ENCODE results near the gene TMEM255B. TPM values are rescaled to one million over a fixed set of nuclear protein-coding genes. Genes with fewer than 3 reads are reported as not detected.
A peak's percentile ranks its signal among the peaks of the same experiment; 100 is the strongest.

The TMEM255B gene
- total and polyA plus RNA-seq, 9 of the 15 experiments (the other 6 are each of a cell fraction or from before 2014, with no cell fraction given): 0.01 to 0.75 (median 0.23) TPM

GRCh38 chr13:113816946-113817859 lies 58.2 kb downstream of the TMEM255B start (continued):
- TF ChIP-seq, protein P1, sequence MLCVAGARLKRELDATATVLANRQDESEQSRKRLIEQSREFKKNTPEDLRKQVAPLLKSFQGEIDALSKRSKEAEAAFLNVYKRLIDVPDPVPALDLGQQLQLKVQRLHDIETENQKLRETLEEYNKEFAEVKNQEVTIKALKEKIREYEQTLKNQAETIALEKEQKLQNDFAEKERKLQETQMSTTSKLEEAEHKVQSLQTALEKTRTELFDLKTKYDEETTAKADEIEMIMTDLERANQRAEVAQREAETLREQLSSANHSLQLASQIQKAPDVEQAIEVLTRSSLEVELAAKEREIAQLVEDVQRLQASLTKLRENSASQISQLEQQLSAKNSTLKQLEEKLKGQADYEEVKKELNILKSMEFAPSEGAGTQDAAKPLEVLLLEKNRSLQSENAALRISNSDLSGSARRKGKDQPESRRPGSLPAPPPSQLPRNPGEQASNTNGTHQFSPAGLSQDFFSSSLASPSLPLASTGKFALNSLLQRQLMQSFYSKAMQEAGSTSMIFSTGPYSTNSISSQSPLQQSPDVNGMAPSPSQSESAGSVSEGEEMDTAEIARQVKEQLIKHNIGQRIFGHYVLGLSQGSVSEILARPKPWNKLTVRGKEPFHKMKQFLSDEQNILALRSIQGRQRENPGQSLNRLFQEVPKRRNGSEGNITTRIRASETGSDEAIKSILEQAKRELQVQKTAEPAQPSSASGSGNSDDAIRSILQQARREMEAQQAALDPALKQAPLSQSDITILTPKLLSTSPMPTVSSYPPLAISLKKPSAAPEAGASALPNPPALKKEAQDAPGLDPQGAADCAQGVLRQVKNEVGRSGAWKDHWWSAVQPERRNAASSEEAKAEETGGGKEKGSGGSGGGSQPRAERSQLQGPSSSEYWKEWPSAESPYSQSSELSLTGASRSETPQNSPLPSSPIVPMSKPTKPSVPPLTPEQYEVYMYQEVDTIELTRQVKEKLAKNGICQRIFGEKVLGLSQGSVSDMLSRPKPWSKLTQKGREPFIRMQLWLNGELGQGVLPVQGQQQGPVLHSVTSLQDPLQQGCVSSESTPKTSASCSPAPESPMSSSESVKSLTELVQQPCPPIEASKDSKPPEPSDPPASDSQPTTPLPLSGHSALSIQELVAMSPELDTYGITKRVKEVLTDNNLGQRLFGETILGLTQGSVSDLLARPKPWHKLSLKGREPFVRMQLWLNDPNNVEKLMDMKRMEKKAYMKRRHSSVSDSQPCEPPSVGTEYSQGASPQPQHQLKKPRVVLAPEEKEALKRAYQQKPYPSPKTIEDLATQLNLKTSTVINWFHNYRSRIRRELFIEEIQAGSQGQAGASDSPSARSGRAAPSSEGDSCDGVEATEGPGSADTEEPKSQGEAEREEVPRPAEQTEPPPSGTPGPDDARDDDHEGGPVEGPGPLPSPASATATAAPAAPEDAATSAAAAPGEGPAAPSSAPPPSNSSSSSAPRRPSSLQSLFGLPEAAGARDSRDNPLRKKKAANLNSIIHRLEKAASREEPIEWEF (CRISPR knock-in tag; IDR thresholded peaks at IDR 0.05): no peak
- no peak for TF ChIP-seq MTA1 (IDR thresholded peaks at IDR 0.05; ENCODE audit: borderline replicate concordance)
- peak; percentile 98 for TF ChIP-seq TCF7 (IDR thresholded peaks at IDR 0.05; ENCODE audit: borderline replicate concordance)
- TF ChIP-seq TAF7 (tag; IDR thresholded peaks at IDR 0.05): no peak
- TF ChIP-seq LEF1 (IDR thresholded peaks at IDR 0.05): peak; percentile 72
- TF ChIP-seq CHAMP1 (IDR thresholded peaks at IDR 0.05): no peak
- no peak for TF ChIP-seq KAT2B (IDR thresholded peaks at IDR 0.05; ENCODE audit: low read depth, low read length)
- no peak for TF ChIP-seq PHTF2 (CRISPR knock-in tag; IDR thresholded peaks at IDR 0.05)
- no peak for TF ChIP-seq GATAD2B (IDR thresholded peaks at IDR 0.05; ENCODE audit: borderline replicate concordance)
- no peak for TF ChIP-seq ZFX (CRISPR knock-in tag; IDR thresholded peaks at IDR 0.05)
- no peak for TF ChIP-seq BRD9 (IDR thresholded peaks at IDR 0.05; ENCODE audit: low read depth, partially characterized antibody)
